ENCODE data around the gene C10orf95.

GRCh38 chr10:102438374-102438773 lies 13.0 kb downstream of the C10orf95 start:
- no peak for TF ChIP-seq EZH2phosphoT487 (IDR thresholded peaks at IDR 0.05)
- TF ChIP-seq EZH2 (IDR thresholded peaks at IDR 0.05), result no peak

Measured in neural progenitor cell (in vitro differentiated cells).